OCI-LY7 (cell line): ENCODE results near the gene TLCD1. TPM values are rescaled to one million over a fixed set of nuclear protein-coding genes. Genes with fewer than 3 reads are reported as not detected.

Experiments used
- BruUV-seq: library from RNA; stranded (reverse); fragments of 400-500 nt; replicated peaks from 2 replicates; lab custom pipeline; 2021; lab: Mats Ljungman, UMichigan
- CTCF ChIA-PET: fragments of 300-600 bp; sonication (Branson Sonifier 250); formaldehyde crosslinking; loops from one replicate; lab custom pipeline; 2022; ENCODE audit warnings: antibody characterized with exemption; ENCODE audit not compliant: unreplicated experiment; lab: Charles Lee
- POLR2A ChIA-PET: fragments of 300-600 bp; sonication (Branson Sonifier 250); formaldehyde crosslinking; loops from one replicate; lab custom pipeline; 2022; ENCODE audit warnings: antibody characterized with exemption; lab: Charles Lee
- DNase-seq: peaks from one replicate; pipeline ENCODE4 v3.0.0-alpha.2; 2015; ENCODE audit warnings: low spot score
- H2AFZ ChIP-seq: fragments of 200-600 bp; sonication (generic), shearing (Covaris generic); 2 replicates; pipeline ENCODE4 v1.6.1; 2014; ENCODE audit warnings: mild to moderate bottlenecking, antibody characterized with exemption, low read length, moderate library complexity
- H3K27ac ChIP-seq: fragments of 200-600 bp; sonication (generic); 2 replicates; pipeline ENCODE4 v1.5.1; 2014; ENCODE audit warnings: mixed run types, low read depth, mild to moderate bottlenecking, moderate library complexity, low read length, inconsistent platforms; ENCODE audit not compliant: poor library complexity, severe bottlenecking
- H3K36me3 ChIP-seq: fragments of 200-600 bp; sonication (generic); 2 replicates; pipeline ENCODE4 v1.6.1; 2014; ENCODE audit warnings: mild to moderate bottlenecking, antibody characterized with exemption, low read length, moderate library complexity, mixed read lengths; ENCODE audit not compliant: insufficient read depth
- H3K4me1 ChIP-seq: fragments of 200-600 bp; sonication (generic); 2 replicates; pipeline ENCODE4 v1.5.1; 2014; ENCODE audit warnings: mild to moderate bottlenecking, low read length; ENCODE audit not compliant: insufficient read depth, poor library complexity, severe bottlenecking
- H3K4me2 ChIP-seq: fragments of 200-600 bp; sonication (generic); 2 replicates; pipeline ENCODE4 v1.6.1; 2014; ENCODE audit warnings: mild to moderate bottlenecking, low read length
- H3K4me3 ChIP-seq: fragments of 200-600 bp; sonication (generic); 2 replicates; pipeline ENCODE4 v1.5.1; 2014; ENCODE audit warnings: mild to moderate bottlenecking, low read depth, low read length; ENCODE audit not compliant: poor library complexity, severe bottlenecking
- H3K79me2 ChIP-seq: fragments of 200-600 bp; sonication (generic); 2 replicates; pipeline ENCODE4 v1.6.1; 2016; ENCODE audit warnings: low read depth, mild to moderate bottlenecking, low read length, moderate library complexity, mixed read lengths; ENCODE audit not compliant: insufficient read depth
- H3K9me2 ChIP-seq: fragments of 200-600 bp; sonication (generic); 2 replicates; pipeline ENCODE4 v1.6.1; 2016; ENCODE audit warnings: mild to moderate bottlenecking, low read length, mixed read lengths; ENCODE audit not compliant: insufficient read depth
- H3K9me3 ChIP-seq: fragments of 200-600 bp; sonication (generic); 2 replicates; pipeline ENCODE4 v1.6.1; 2014; ENCODE audit warnings: mild to moderate bottlenecking, mixed run types, low read length, mixed read lengths
- H4K20me1 ChIP-seq: fragments of 200-600 bp; sonication (generic); 2 replicates; pipeline ENCODE4 v1.6.1; 2014; ENCODE audit warnings: mild to moderate bottlenecking, antibody characterized with exemption, low read length, moderate library complexity, mixed read lengths; ENCODE audit not compliant: insufficient read depth
- CTCF ChIP-seq: fragments of 200-600 bp; sonication (generic); conservative IDR thresholded peaks from 2 replicates; pipeline ENCODE4 v1.5.1; 2014; ENCODE audit warnings: mild to moderate bottlenecking, antibody characterized with exemption, low read length, moderate library complexity, mixed read lengths
- EZH2phosphoT487 ChIP-seq: fragments of 200-600 bp; sonication (generic); IDR thresholded peaks from 2 replicates; pipeline ENCODE4 v1.6.1; 2018; ENCODE audit warnings: low read depth, borderline replicate concordance, mild to moderate bottlenecking, mixed run types, antibody characterized with exemption, low read length, moderate library complexity, mixed read lengths
- intact Hi-C: fragments of 100-400 bp; cut with micrococcal nuclease; formaldehyde crosslinking; loops from one replicate; pipeline ENCODE4 v1.10.0; 2022; ENCODE audit not compliant: unreplicated experiment
- total RNA-seq, 2 experiments: library from RNA; depleted of rRNA in 1 of 2; stranded (reverse); fragments of >200 nt in 1 of 2; shearing (Covaris generic) in 1 of 2; gene quantifications; 2 replicates each; pipeline ENCODE4 v1.2.3, GENCODE V29; 2014 to 2022

Gene TLCD1
- total RNA-seq, 2 experiments from 2014 or later, result 0.28 to 2.5 TPM

GRCh38 chr17:28719021-28719433, 7.0 kb downstream of the TLCD1 start:
- ChIA-PET CTCF (interaction anchor here (0.8 to 1.1 kb wide), 2 partner anchors 8 to 9 kb away, joined by 4 to 7 read pairs; no protein-coding TSS in a partner anchor), POLR2A (interaction anchor here (0.5 to 2.5 kb wide), 13 partner anchors 8 to 233 kb away, joined by 3 to 18 read pairs (median 5); partner anchors contain the start of genes NEK8, PHF12, PROCA1 and SDF2)
- H3K79me2 ChIP-seq, result peaks cover 35% of the 10 kb centered on the region
- BruUV-seq, result no TSS peak
- H3K4me2 ChIP-seq, result peak overlapping the region; percentile 92
- no peak for TF ChIP-seq EZH2phosphoT487
- no peak for TF ChIP-seq CTCF
- no peaks in the 10 kb centered on the region for H3K9me2 ChIP-seq
- peaks cover 42% of the 10 kb centered on the region for H3K36me3 ChIP-seq
- peak overlapping the region; percentile 88 for H3K4me3 ChIP-seq
- H3K4me1 ChIP-seq, result peaks cover 36% of the 10 kb centered on the region
- H4K20me1 ChIP-seq, result peaks cover 9% of the 10 kb centered on the region; the same call in 1 of the 2 replicates
- no peak for DNase-seq
- peak overlapping the region; percentile 77; the same call in 1 of the 2 replicates for H2AFZ ChIP-seq
- intact Hi-C loops, result no loop called here
- peak overlapping the region; percentile 82 for H3K27ac ChIP-seq
- no peaks in the 10 kb centered on the region for H3K9me3 ChIP-seq

GRCh38 chr17:28718333-28719020, 7.6 kb downstream of the TLCD1 start:
- peak overlapping the region; percentile 92 for H3K4me2 ChIP-seq
- no peak overlapping the region for H2AFZ ChIP-seq
- no peaks in the 10 kb centered on the region for H3K9me3 ChIP-seq
- no peaks in the 10 kb centered on the region for H3K9me2 ChIP-seq
- peaks cover 30% of the 10 kb centered on the region for H3K4me1 ChIP-seq
- H3K4me3 ChIP-seq, result peak overlapping the region; percentile 88
- no TSS peak for BruUV-seq
- intact Hi-C loops, result no loop called here
- POLR2A ChIA-PET, result interaction anchor here (2.5 kb wide), 1 partner anchor 10 kb away, joined by 13 read pairs; the partner anchor contains the start of gene NEK8
- peaks cover 35% of the 10 kb centered on the region for H3K79me2 ChIP-seq
- H4K20me1 ChIP-seq, result peaks cover 9% of the 10 kb centered on the region; the same call in 1 of the 2 replicates
- DNase-seq, result no peak
- CTCF ChIA-PET, result interaction anchor here (1.1 kb wide), 1 partner anchor 9 kb away, joined by 7 read pairs; no protein-coding TSS in a partner anchor
- TF ChIP-seq CTCF, result no peak
- TF ChIP-seq EZH2phosphoT487, result no peak
- H3K36me3 ChIP-seq, result peaks cover 36% of the 10 kb centered on the region
- H3K27ac ChIP-seq, result no peak overlapping the region
